Smooth muscle cell of the umbilical artery (primary cell): Measurements from ENCODE around the gene MGAT5B. TPM values are rescaled to one million over a fixed set of nuclear protein-coding genes. Genes with fewer than 3 reads are reported as not detected.

Experiments
- total RNA-seq: library from RNA; depleted of rRNA; stranded (reverse); fragments of >200 nt; gene quantifications from 2 replicates; pipeline ENCODE4 v1.2.3, GENCODE V29; 2014

Gene MGAT5B
- 0.89 and 1.4 TPM in 2 replicates for total RNA-seq

GRCh38 chr17:76868176-76868668, at the start of gene MGAT5B:
Gene MGAT5B, plus strand, starts transcription at chr17:76868404. Its CDS starts 626 bp downstream, at chr17:76869030.

Other genes with a start within 250 kb of the MGAT5B start
- not detected in 2 replicates for gene ST6GALNAC1, start 224.6 kb upstream of the MGAT5B start, total RNA-seq
- 269 and 308 TPM in 2 replicates for gene MXRA7, start 157.4 kb upstream of the MGAT5B start, total RNA-seq
- 23.8 and 40.9 TPM in 2 replicates for gene JMJD6, start 141.8 kb upstream of the MGAT5B start, total RNA-seq
- 21.0 and 24.9 TPM in 2 replicates for gene METTL23, start 141.6 kb upstream of the MGAT5B start, total RNA-seq
- gene SRSF2, start 131.1 kb upstream of the MGAT5B start, total RNA-seq, result 75.4 and 207 TPM in 2 replicates
- 25.9 and 38.9 TPM in 2 replicates for gene MFSD11, start 130.3 kb upstream of the MGAT5B start, total RNA-seq